Measurements from ENCODE around the gene OR5L1.

The OR5L1 gene

GRCh38 chr11:55811067-55811466 is at the start of gene OR5L1:
Gene OR5L1, plus strand, starts transcription at chr11:55811367. Its CDS starts 100 bp downstream, at chr11:55811467.
- TF ChIP-seq, protein P1, sequence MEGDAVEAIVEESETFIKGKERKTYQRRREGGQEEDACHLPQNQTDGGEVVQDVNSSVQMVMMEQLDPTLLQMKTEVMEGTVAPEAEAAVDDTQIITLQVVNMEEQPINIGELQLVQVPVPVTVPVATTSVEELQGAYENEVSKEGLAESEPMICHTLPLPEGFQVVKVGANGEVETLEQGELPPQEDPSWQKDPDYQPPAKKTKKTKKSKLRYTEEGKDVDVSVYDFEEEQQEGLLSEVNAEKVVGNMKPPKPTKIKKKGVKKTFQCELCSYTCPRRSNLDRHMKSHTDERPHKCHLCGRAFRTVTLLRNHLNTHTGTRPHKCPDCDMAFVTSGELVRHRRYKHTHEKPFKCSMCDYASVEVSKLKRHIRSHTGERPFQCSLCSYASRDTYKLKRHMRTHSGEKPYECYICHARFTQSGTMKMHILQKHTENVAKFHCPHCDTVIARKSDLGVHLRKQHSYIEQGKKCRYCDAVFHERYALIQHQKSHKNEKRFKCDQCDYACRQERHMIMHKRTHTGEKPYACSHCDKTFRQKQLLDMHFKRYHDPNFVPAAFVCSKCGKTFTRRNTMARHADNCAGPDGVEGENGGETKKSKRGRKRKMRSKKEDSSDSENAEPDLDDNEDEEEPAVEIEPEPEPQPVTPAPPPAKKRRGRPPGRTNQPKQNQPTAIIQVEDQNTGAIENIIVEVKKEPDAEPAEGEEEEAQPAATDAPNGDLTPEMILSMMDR (IDR thresholded peaks at IDR 0.05; ENCODE audit: low read depth, low read length): no peak
- DNase-seq (ENCODE audit: extremely low read depth, low read depth): no peak

- no peak for DNase-seq (ENCODE audit: extremely low read depth, low read depth)
- TF ChIP-seq, protein P1 (IDR thresholded peaks at IDR 0.05; ENCODE audit: low read depth, low read length): no peak
Observed at GRCh38 chr11:55773138-55773537, 38.0 kb upstream of the OR5L1 start, which contains the start of gene OR5D13. Gene OR5D13, plus strand, starts transcription at chr11:55773438. Its CDS starts 0 bp downstream, at chr11:55773438.

GRCh38 chr11:55791606-55792005 is 19.6 kb upstream of the OR5L1 start:
- no peak for DNase-seq (ENCODE audit: extremely low read depth, low read depth)
- TF ChIP-seq, protein P1 (IDR thresholded peaks at IDR 0.05; ENCODE audit: low read depth, low read length): no peak

- no peak for DNase-seq (ENCODE audit: extremely low read depth, low read depth)
- TF ChIP-seq, protein P1 (IDR thresholded peaks at IDR 0.05; ENCODE audit: low read depth, low read length): no peak
Observed at GRCh38 chr11:55793321-55793720, 17.8 kb upstream of the OR5L1 start.

DNA sequence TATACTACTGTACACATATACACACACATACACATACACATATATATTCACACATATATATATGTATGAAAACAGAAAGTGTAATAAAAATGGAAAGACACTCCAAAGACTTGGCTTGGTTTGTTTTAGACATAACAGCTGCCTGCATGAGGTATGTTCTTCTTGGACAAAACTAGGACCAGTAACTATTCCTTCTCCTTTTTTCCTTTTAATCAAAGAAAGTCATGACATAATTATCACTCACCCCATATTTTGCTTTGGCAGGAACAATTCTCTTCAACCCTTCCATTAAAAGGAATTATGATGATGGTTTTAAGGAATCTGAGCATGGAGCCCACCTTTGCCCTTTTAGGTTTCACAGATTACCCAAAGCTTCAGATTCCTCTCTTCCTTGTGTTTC is 15.9 kb upstream of the OR5L1 start, which contains the start of gene OR5D14:
TSS of gene OR5D14 (plus strand) at position 301 of the 400 bp plus-strand sequence. CDS start at position 301, 0 bp downstream.
- TF ChIP-seq, protein P1 (IDR thresholded peaks at IDR 0.05; ENCODE audit: low read depth, low read length): no peak
- no peak for DNase-seq (ENCODE audit: extremely low read depth, low read depth)

- DNase-seq (ENCODE audit: extremely low read depth, low read depth): no peak
- TF ChIP-seq, protein P1 (IDR thresholded peaks at IDR 0.05; ENCODE audit: low read depth, low read length): no peak
Observed at GRCh38 chr11:55806248-55806647, 4.9 kb upstream of the OR5L1 start.

- TF ChIP-seq, protein P1 (IDR thresholded peaks at IDR 0.05; ENCODE audit: low read depth, low read length): no peak
- no peak for DNase-seq (ENCODE audit: extremely low read depth, low read depth)
Observed at GRCh38 chr11:55819330-55819729, 8.2 kb downstream of the OR5L1 start, which contains the start of gene OR5D18. Gene OR5D18, plus strand, starts transcription at chr11:55819630. Its CDS starts 0 bp downstream, at chr11:55819630.
